GM19467 (cell line): Measurements from ENCODE around the gene MAP2K6.
A peak's percentile ranks its signal among the peaks of the same experiment; 100 is the strongest.

Experiments used
- ATAC-seq: cut with Tn5 transposase; IDR thresholded peaks from one replicate; pipeline ENCODE4 v1.9.1; 2021; ENCODE audit warnings: mild to moderate bottlenecking, moderate library complexity; ENCODE audit not compliant: unreplicated experiment

The MAP2K6 gene

GRCh38 chr17:69486779-69487637 lies 72.5 kb downstream of the MAP2K6 start:
- no peak for ATAC-seq

- no peak for ATAC-seq
These were observed 74.8 kb downstream of the MAP2K6 start for GRCh38 chr17:69489313-69489712.

- no peak for ATAC-seq
These were observed 78.0 kb downstream of the MAP2K6 start for GRCh38 chr17:69492410-69493071.

GRCh38 chr17:69495787-69496186 lies 81.3 kb downstream of the MAP2K6 start:
- ATAC-seq = no peak

GRCh38 chr17:69497161-69497560 lies 82.7 kb downstream of the MAP2K6 start:
- ATAC-seq = no peak

GRCh38 chr17:69499318-69499717 lies 84.8 kb downstream of the MAP2K6 start:
- ATAC-seq = no peak

GRCh38 chr17:69500911-69501429 lies 86.5 kb downstream of the MAP2K6 start:
- ATAC-seq = no peak

GRCh38 chr17:69501591-69502468 lies 87.3 kb downstream of the MAP2K6 start:
- no peak for ATAC-seq

GRCh38 chr17:69503711-69504110 lies 89.2 kb downstream of the MAP2K6 start:
- ATAC-seq = peak; percentile 74

GRCh38 chr17:69505740-69506139 lies 91.2 kb downstream of the MAP2K6 start:
- ATAC-seq = no peak

GRCh38 chr17:69506489-69506888 lies 92.0 kb downstream of the MAP2K6 start:
- ATAC-seq = no peak

GRCh38 chr17:69508814-69509213 lies 94.3 kb downstream of the MAP2K6 start:
- ATAC-seq = no peak

- ATAC-seq = no peak
These were observed 96.8 kb downstream of the MAP2K6 start for GRCh38 chr17:69511250-69511649.

- ATAC-seq = no peak
These were observed 98.4 kb downstream of the MAP2K6 start for GRCh38 chr17:69512946-69513345.

GRCh38 chr17:69516225-69516624 lies 101.7 kb downstream of the MAP2K6 start:
- no peak for ATAC-seq

- ATAC-seq = peak; percentile 91
These were observed 102.4 kb downstream of the MAP2K6 start for GRCh38 chr17:69516911-69517310.

- ATAC-seq = no peak
These were observed 104.5 kb downstream of the MAP2K6 start for GRCh38 chr17:69518951-69519350.

GRCh38 chr17:69523244-69523861 lies 108.9 kb downstream of the MAP2K6 start:
- no peak for ATAC-seq

- no peak for ATAC-seq
These were observed 110.4 kb downstream of the MAP2K6 start for GRCh38 chr17:69524854-69525253.
